HL-60 (cell line): Measurements from ENCODE around the gene RAB13.

Experiments used
- CTCF ChIP-seq: IDR thresholded peaks from one replicate; pipeline ENCODE4 v1.5.1; 2011; ENCODE audit warnings: low read length, control low read depth, inconsistent platforms; ENCODE audit not compliant: insufficient read depth
- POLR2AphosphoS5 ChIP-seq: IDR thresholded peaks from 2 replicates; pipeline ENCODE4 v1.6.1; 2012; ENCODE audit warnings: low read depth

DNA sequence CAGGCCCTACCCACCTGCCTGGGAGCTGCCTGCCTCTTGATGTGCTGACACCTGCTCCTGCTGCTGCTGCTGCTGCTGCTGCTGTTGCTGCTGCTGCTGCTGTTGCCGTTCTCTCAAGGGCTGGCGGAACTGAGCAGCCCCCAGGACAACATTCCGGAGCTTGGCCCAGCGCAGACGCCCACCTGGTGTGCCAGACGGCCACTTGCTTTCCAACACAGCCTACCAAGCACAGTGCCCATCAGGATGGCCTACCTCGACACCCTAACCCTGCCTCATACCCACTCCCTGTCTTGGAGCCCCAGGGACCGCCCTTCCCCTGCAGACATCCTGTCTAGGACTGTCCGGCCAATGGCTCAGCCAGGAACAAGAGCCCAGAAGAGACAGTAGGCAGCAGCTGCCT, 51.4 kb downstream of the RAB13 start:
- no peak for TF ChIP-seq CTCF
- TF ChIP-seq POLR2AphosphoS5 = no peak
